NCI-H1105 treated with DMSO at 0.1 percent for 48 hours (cell line): ENCODE measurements around the gene ATF6.
"Not testable (repeated sequence)": the region's sequence is repeated elsewhere in the genome, so short reads cannot be mapped to it uniquely, and the experiment has no call there.

Experiments
- DNase-seq: peaks from one replicate; lab custom pipeline; 2025; lab: John Stamatoyannopoulos, UW

The ATF6 gene

GRCh38 chr1:161766102-161766981 lies at the start of gene ATF6:
TSS of gene ATF6 (plus strand) at chr1:161766320. CDS start at chr1:161766361, 41 bp downstream.
- peak; percentile 88 for DNase-seq

- DNase-seq: no peak
Measured at GRCh38 chr1:161718559-161719324, 47.4 kb upstream of the ATF6 start.

GRCh38 chr1:161719325-161719611 lies 46.9 kb upstream of the ATF6 start:
- no peak for DNase-seq

GRCh38 chr1:161720422-161720821 lies 45.7 kb upstream of the ATF6 start:
- DNase-seq: no peak

- no peak for DNase-seq
Measured at GRCh38 chr1:161720956-161721737, 45.0 kb upstream of the ATF6 start, which contains the start of gene FCRLB. TSS of gene FCRLB (plus strand) at chr1:161721544. CDS start at chr1:161722673, 1,129 bp downstream.

GRCh38 chr1:161721738-161722343 lies 44.3 kb upstream of the ATF6 start:
- DNase-seq: no peak

- no peak for DNase-seq
Measured at GRCh38 chr1:161722406-161722805, 43.7 kb upstream of the ATF6 start.

GRCh38 chr1:161723459-161724141 lies 42.5 kb upstream of the ATF6 start:
- DNase-seq: no peak

GRCh38 chr1:161725258-161725907 lies 40.7 kb upstream of the ATF6 start:
- not testable (repeated sequence) for DNase-seq

- DNase-seq: peak; percentile 59
Measured at GRCh38 chr1:161725908-161726472, 40.1 kb upstream of the ATF6 start.

- DNase-seq: peak; percentile 72
Measured at GRCh38 chr1:161726473-161727255, 39.5 kb upstream of the ATF6 start.

- no peak for DNase-seq
Measured at GRCh38 chr1:161727256-161727924, 38.7 kb upstream of the ATF6 start.

GRCh38 chr1:161728376-161729226 lies 37.5 kb upstream of the ATF6 start:
- no peak for DNase-seq

GRCh38 chr1:161730050-161730564 lies 36.0 kb upstream of the ATF6 start:
- DNase-seq: no peak

- DNase-seq: no peak
Measured at GRCh38 chr1:161731241-161731640, 34.9 kb upstream of the ATF6 start.

- DNase-seq: no peak
Measured at GRCh38 chr1:161731981-161732718, 34.0 kb upstream of the ATF6 start.

- DNase-seq: no peak
Measured at GRCh38 chr1:161733526-161733925, 32.6 kb upstream of the ATF6 start.
